KOPT-K1 (cell line): ENCODE data around the gene BCL3.
"Not testable (repeated sequence)": the region's sequence is repeated elsewhere in the genome, so short reads cannot be mapped to it uniquely, and the experiment has no call there.

Experiments used
- H3K27ac ChIP-seq: fragments of 200-600 bp; sonication (generic); 2 replicates; pipeline ENCODE4 v1.5.1; 2016; ENCODE audit warnings: antibody characterized with exemption, mild to moderate bottlenecking, low read depth, low read length; ENCODE audit not compliant: poor library complexity, severe bottlenecking
- H3K36me3 ChIP-seq: fragments of 200-600 bp; sonication (generic); 2 replicates; pipeline ENCODE4 v1.5.1; 2017; ENCODE audit warnings: antibody characterized with exemption, mild to moderate bottlenecking, low read length, moderate library complexity; ENCODE audit not compliant: insufficient read depth
- H3K9me3 ChIP-seq: fragments of 200-600 bp; sonication (generic); 2 replicates; pipeline ENCODE4 v1.5.1; 2017; ENCODE audit warnings: antibody characterized with exemption, low read length, mild to moderate bottlenecking; ENCODE audit not compliant: insufficient read depth, poor library complexity, severe bottlenecking

The BCL3 gene

DNA sequence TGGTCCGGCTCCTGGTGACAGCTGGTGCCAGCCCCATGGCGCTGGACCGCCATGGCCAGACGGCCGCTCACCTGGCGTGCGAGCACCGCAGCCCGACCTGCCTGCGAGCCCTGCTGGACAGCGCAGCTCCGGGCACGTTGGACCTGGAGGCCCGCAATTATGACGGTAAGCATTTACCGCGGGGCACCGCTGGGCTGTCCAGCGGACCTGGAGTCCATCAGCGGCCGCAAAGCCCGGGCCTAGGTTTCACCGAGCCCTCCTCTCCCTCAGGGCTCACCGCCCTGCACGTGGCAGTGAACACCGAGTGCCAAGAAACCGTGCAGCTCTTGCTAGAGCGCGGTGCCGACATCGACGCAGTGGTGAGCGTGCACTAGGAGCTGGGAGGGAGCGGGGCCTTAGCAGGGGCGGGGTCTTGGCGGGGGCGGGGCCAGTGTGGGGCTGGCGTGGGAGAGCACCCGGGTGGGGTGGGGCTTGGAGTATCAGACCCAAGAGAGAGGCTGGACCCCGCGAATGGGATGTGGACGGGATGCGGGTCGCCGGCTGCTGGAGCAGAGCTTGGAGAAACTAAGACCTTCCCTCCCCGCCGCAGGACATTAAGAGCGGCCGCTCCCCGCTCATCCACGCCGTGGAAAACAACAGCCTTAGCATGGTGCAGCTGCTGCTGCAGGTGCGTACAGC, 8.7 kb downstream of the BCL3 start:
- no peaks in the 10 kb centered on the region for H3K9me3 ChIP-seq
- no peak overlapping the region for H3K27ac ChIP-seq
- no peaks in the 10 kb centered on the region for H3K36me3 ChIP-seq

DNA sequence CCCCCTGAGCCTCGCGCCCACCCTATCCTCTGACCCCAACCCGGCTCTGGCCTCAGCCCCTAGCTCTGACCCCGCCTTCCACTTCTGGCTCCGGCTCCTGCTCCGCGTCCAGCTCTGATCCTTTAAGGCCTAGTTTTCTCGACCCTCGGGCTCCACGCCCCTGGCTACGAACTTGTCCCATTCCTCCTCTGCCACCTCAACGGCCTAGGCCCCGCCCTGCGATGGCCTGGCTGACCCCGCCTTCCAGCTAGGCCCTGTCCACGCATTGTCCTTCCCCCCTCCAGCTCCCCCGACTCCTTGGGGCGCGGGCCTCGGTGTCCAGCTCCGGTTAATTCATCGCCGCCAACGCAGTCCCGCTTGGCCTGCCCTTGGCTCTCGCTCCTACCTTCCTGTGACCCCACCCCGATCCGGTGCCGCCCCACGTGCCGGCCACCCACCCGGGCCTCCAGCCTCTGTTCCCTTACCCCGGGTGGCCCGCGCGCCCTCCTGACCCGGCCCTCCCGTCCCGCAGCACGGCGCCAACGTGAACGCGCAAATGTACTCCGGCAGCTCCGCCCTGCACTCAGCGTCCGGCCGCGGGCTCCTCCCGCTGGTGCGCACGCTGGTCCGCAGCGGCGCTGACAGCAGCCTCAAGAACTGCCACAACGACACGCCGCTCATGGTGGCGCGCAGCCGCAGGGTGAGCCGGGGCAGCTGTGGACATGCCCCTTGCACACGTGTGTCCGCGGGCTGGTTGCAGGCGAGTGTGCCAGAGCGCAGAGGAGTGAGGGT, 9.4 kb downstream of the BCL3 start:
- Histone ChIP-seq H3K36me3 (no peaks in the 10 kb centered on the region), H3K9me3 (no peaks in the 10 kb centered on the region), H3K27ac (no peak overlapping the region)

DNA sequence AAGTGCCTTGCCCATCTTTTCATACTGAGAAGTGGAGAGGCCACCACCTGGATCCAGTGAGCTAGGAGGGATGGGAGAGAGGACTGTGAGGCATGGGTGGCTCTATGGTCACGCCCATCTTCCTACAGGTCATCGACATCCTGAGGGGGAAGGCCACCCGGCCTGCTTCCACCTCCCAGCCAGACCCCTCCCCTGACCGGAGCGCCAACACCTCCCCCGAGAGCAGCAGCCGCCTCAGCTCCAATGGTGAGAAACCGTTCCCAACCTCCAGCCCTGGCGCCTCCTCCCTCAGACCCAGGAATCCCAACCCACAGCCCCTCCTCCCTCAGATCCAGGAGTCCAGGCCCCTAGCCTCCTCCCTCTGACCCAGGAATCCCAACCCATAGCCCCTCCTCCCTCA, 10.1 kb downstream of the BCL3 start:
- Histone ChIP-seq H3K36me3 (no peaks in the 10 kb centered on the region), H3K9me3 (no peaks in the 10 kb centered on the region), H3K27ac (no peak overlapping the region)

DNA sequence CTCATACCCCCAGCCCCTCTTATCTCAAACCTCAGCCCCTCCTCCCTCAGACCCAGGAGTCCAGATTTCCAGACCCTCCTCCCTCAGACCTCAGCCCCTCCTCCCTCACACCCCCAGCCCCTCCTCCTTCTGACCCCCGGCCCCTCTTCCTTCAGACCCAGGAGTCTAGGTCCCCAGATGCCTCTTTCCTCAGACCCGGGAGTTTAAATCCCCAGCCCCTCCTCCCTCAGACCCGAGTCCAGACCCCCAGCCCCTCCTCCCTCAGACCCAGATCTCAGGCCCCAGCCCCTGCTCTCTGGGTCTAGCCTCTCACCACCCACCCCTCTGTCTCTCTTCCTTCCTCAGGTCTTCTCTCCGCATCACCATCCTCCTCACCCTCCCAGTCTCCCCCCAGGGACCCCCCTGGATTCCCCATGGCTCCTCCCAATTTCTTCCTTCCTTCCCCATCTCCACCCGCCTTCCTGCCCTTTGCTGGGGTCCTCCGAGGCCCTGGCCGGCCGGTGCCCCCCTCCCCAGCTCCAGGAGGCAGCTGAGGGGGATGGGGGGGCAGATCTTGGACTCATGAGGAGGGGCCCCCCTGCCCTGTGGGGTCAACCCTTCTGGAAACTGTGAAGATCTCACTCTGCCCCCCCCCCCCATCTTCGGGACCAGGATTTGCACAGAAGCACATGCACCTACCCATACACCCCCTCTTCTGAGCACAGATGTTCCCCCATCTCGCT, 10.7 kb downstream of the BCL3 start:
- H3K27ac ChIP-seq = no peak overlapping the region
- H3K9me3 ChIP-seq = no peaks in the 10 kb centered on the region
- no peaks in the 10 kb centered on the region for H3K36me3 ChIP-seq

DNA sequence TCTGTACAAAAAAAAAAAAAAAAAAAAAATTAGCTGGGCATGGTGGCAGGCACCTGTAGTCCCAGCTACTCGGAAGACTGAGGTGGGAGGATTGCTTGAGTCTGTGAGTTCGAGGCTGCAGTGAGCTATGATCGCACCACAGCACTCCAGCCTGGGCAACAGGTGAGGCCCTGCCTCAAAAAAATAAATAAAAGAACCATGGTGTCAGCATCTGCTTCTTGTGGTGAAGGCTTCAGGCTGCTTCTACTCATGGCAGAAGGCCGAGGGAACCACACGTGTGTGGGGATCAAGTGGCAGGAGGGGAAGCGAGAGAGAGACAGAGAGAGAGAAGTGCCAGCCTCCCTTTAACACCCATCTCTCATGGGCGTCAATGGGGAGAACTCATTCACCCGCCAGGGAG, 13.5 kb downstream of the BCL3 start:
- H3K36me3 ChIP-seq = no peaks in the 10 kb centered on the region
- no peaks in the 10 kb centered on the region for H3K9me3 ChIP-seq
- no peak overlapping the region for H3K27ac ChIP-seq

DNA sequence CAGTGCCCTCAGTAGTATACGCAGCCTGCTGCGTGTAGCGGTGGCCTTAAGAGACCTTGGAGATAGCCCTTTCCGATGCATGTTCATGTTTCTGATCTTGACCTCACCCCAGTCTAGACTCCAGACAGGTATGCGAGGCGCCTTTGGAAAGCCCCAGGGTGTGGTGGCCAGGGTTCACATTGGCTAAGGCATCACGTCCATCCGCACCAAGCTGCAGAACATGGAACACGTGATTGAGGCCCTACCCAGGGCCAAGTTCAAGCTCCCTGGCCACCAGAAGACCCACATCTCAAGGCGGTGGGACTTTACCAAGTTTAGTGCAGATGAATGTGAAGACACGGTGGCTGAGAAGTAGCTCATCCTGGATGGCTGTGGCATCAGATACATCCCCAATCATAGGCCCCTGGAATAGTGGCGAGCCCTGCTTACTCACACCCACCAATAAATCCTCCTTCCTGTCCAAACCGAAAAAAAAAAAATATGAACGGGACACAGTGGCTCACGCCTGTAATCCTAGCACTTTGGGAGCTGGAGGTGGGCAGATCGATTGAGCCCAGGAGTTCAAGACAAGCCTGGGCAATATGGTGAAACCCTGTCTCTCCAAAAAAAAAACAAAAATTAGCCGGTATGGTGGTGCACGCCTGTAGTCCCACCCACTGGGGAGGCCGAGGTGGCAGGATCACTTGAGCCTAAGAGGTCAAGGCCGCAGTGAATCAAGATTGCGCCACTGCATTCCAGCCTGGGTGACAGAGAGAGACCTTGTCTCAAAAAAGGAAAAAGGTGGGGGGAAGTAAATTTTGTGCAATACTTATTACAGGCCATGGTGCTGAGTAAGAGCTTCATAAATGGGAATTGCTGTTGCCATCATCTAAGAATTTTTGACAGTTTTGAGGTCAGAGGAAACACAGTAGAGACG, 16.8 kb downstream of the BCL3 start:
- Histone ChIP-seq H3K27ac (no peak overlapping the region), H3K9me3 (no peaks in the 10 kb centered on the region), H3K36me3 (no peaks in the 10 kb centered on the region)

DNA sequence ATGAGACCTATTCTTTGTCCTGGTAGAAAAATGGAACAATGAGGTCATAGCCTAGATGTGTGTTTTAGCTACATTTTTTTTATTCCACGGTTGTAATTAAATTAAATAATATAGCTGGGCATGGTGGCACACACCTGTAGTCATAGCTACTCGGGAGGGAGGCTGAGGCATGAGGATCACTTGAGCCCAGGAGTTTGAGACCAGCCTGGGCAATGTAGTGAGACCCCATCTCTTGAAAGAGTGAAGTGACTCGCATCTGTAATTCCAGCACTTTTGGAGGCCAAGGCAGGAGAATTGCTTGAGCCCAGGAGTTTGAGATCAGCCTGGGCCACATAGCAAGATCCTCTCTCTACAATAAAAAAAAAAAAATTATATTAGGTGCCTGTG, 17.4 kb downstream of the BCL3 start:
- Histone ChIP-seq H3K36me3 (no peaks in the 10 kb centered on the region), H3K27ac (no peak overlapping the region), H3K9me3 (no peaks in the 10 kb centered on the region)

DNA sequence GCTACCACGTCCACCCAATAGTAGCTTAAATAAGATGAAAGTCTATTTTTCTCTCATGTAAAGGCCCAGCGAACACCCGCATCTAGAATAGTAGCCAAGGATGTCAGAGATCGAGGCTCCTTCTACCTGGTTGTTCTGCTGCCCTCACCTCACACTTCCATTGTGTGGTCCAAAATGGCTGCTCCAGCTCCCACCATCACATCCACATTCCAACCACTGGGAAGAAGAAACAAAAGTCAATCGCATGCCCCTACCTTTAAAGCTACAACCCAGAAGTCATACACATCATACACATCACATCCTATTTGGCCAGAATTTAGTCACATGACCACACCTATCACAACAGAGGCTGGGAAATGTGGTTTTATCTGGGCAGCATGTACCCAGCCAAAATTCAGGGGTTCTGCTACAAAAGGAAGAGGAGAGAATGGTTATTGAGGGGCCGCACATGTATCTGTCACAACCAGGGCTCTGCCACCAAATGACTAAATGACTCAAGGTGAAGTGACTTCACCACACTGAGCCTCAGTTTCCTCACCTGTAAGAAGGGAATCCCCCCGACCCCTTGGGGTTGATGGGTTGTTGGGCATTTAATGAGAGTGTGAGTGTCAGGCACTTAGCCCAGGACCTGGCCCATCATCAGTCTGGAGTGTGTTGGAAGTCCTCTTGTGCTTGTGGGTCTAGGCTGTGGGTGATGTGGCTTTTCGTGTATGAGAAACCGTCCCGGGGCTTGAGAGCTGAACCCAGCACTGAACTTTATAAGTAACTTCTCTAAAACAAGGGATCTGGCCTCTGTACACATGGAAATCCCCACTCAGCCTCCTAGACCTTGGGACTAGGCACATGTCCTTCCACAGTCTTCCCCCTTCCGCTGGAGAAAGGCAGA, 19.0 kb downstream of the BCL3 start:
- H3K9me3 ChIP-seq = no peaks in the 10 kb centered on the region
- no peaks in the 10 kb centered on the region for H3K36me3 ChIP-seq
- no peak overlapping the region for H3K27ac ChIP-seq

DNA sequence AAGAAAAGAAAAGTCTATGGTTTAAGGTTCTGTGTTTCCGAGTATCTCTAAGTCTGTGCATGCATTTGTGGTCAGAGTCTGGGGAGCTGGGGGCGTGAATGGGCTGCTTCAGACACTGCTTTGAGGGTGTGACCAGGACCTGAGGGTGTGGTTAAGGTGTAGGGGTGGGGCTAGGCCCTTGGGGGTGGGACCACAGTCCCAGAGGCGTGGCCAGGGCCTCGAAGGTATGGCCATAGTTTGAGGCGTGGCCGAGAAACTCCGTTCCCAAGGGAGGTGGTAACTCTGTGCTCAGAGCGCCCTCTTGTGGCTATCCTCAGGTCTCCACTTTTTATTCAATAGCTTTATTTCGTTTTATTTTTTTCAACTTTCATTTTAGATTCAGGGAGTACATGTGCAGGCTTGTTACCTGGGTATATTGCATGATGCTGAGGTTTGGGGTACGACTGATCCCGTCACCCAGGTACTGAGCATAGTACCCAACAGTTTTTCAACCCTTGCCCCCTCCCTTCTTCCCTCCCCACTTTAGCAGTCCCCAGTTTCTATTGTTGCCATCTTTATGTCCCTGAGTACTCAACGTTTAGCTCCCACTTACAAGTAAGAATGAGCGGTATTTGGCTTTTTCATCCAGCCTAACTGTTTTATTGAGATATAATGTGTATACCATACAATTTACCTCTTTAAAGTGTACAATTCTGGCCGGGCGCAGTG, 22.2 kb downstream of the BCL3 start:
- Histone ChIP-seq H3K9me3 (no peaks in the 10 kb centered on the region), H3K36me3 (no peaks in the 10 kb centered on the region), H3K27ac (no peak overlapping the region)

DNA sequence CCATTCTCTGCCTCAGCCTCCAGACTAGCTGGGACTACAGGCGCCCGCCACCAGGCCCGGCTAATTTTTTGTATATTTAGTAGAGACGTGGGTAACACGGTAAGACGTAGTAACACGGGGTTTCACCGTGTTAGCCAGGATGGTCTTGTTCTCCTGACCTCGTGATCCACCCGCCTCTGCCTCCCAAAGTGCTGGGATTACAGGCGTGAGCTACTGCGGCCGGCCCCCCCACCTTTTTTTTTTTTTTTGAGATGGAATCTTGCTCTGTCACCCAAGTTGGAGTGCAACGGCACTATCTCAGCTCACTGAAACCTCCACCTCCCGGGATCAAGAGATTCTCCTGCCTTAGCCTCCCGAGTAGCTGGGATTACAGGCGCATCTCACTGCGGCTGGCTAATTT, 23.6 kb downstream of the BCL3 start:
- not testable (repeated sequence) for H3K27ac ChIP-seq, H3K9me3 ChIP-seq, H3K36me3 ChIP-seq

DNA sequence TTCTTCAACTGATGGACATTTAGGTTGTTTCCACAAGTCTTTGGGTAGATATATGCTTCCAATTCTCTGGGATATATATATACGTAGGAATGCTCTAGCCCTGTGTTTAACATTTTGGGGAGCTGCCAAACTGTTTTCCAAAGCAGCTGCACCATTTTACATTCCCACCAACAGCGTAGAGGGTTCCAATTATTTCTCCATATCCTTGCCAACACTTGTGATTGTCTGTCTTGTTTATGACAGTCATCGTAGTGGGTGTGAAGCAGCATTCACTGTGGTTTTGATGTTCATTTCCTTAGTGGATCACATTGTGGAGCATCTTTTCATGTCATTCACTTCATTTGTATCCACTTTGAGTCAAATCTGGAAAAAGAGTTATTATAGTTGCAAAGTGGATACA, 24.5 kb downstream of the BCL3 start:
- Histone ChIP-seq H3K36me3 (no peaks in the 10 kb centered on the region), H3K9me3 (no peaks in the 10 kb centered on the region), H3K27ac (no peak overlapping the region)

DNA sequence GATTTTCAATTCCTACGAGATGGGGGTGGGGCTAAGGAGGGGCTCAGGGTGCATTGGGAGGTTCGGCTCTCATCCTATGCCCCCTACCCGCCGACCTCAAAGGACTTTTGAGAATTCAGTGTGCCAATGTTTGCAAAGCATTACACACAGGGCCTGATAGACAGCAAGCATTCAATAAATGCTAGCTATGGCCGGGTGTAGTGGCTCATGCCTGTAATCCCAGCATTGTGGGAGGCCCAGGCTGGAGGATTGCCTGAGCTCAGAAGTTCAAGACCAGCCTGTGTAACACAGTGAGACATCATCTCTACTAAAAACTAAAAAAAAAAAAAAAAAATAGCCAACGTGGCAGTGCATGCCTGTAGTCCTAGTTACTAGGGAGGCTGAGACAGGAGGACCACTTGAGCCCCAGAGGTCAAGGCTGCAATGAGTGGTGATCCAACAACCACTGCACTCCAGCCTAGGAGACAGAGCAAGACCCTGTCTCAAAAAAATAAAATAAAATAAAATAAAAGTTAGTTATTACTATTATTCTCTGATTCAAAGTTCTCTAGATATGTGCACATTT, 27.2 kb downstream of the BCL3 start:
- Histone ChIP-seq H3K36me3 (no peaks in the 10 kb centered on the region), H3K9me3 (no peaks in the 10 kb centered on the region), H3K27ac (no peak overlapping the region)

DNA sequence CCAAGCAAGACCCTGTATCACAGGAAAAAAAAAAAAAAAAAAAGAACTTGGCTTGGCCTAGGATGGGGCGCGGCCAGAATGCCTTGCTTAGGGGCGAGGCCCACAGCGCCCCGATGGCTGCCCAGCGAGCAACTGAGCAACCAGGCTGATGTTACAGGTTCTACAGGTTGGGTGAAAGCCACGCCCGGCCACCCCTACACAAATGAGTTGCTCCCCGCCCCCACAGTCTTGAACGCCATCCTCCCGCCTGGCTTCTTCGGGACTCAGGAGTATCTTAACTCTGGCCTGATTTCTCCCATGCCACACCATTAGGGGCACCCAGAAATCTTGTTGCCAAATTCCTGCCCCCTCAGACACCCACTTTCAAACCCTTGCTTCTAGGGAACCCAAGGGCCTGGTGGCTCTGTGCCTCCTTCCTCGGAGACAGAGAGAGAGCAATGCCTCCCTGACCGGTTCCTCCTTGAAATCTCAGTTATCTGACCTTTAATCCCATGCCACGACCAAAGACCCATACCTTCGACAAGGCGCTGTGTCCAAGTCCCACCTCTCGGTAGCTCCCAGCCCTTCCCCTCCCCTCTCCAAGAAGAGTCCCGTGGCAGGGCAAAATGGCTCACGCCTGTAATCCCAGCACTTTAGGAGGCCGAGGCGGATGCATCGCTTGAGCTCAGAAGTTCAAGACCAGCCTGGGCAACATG, 28.0 kb downstream of the BCL3 start:
- Histone ChIP-seq H3K9me3 (no peaks in the 10 kb centered on the region), H3K27ac (no peak overlapping the region), H3K36me3 (no peaks in the 10 kb centered on the region)
